Measurements from ENCODE around the gene KRT85. TPM values are rescaled to one million over a fixed set of nuclear protein-coding genes. Genes with fewer than 3 reads are reported as not detected.

The KRT85 gene
- total and polyA plus RNA-seq, 2 experiments from 2014 or later: 0.12 TPM; not detected in 1

GRCh38 chr12:52335598-52336262 lies 31.6 kb downstream of the KRT85 start:
- DNase-seq (ENCODE audit: low read depth in 1 of 2, low spot score in 1 of 2): no peak

GRCh38 chr12:52334185-52334584 lies 33.1 kb downstream of the KRT85 start:
- H3K4me3 ChIP-seq: no peak overlapping the region
- no peaks in the 10 kb centered on the region for H3K9me3 ChIP-seq (ENCODE audit: low read depth)
- H3K4me1 ChIP-seq (ENCODE audit: low read depth): no peaks in the 10 kb centered on the region
- DNase-seq (ENCODE audit: low read depth in 1 of 2, low spot score in 1 of 2): no peak
- no peak for TF ChIP-seq CTCF (IDR thresholded peaks at IDR 0.05; ENCODE audit: low read depth, low read length)
- no peaks in the 10 kb centered on the region for H3K36me3 ChIP-seq
- peaks cover 18% of the 10 kb centered on the region for H3K27me3 ChIP-seq
- no peak overlapping the region for H3K27ac ChIP-seq

More at GRCh38 chr12:52335598-52336262, 31.6 kb downstream of the KRT85 start:
- no peak overlapping the region for H3K4me3 ChIP-seq
- TF ChIP-seq CTCF (IDR thresholded peaks at IDR 0.05; ENCODE audit: low read depth, low read length): no peak
- peaks cover 18% of the 10 kb centered on the region for H3K27me3 ChIP-seq
- H3K9me3 ChIP-seq (ENCODE audit: low read depth): no peaks in the 10 kb centered on the region
- no peak overlapping the region for H3K27ac ChIP-seq
- no peaks in the 10 kb centered on the region for H3K4me1 ChIP-seq (ENCODE audit: low read depth)
- no peaks in the 10 kb centered on the region for H3K36me3 ChIP-seq

GRCh38 chr12:52333321-52333720 lies 34.0 kb downstream of the KRT85 start:
- H3K4me3 ChIP-seq: no peak overlapping the region
- no peak for TF ChIP-seq CTCF (IDR thresholded peaks at IDR 0.05; ENCODE audit: low read depth, low read length)

GRCh38 chr12:52332381-52332780 lies 34.9 kb downstream of the KRT85 start:
- DNase-seq (ENCODE audit: low read depth in 1 of 2, low spot score in 1 of 2): no peak
- Histone ChIP-seq H3K4me3 (no peak overlapping the region), H3K4me1 (ENCODE audit: low read depth) (no peaks in the 10 kb centered on the region), H3K9me3 (ENCODE audit: low read depth) (no peaks in the 10 kb centered on the region), H3K36me3 (no peaks in the 10 kb centered on the region), H3K27me3 (peaks cover 24% of the 10 kb centered on the region), H3K27ac (no peak overlapping the region)
- no peak for TF ChIP-seq CTCF (IDR thresholded peaks at IDR 0.05; ENCODE audit: low read depth, low read length)

More at GRCh38 chr12:52333321-52333720, 34.0 kb downstream of the KRT85 start:
- Histone ChIP-seq H3K9me3 (ENCODE audit: low read depth) (no peaks in the 10 kb centered on the region), H3K4me1 (ENCODE audit: low read depth) (no peaks in the 10 kb centered on the region), H3K27me3 (peaks cover 15% of the 10 kb centered on the region), H3K27ac (no peak overlapping the region), H3K36me3 (no peaks in the 10 kb centered on the region)
- DNase-seq (ENCODE audit: low read depth in 1 of 2, low spot score in 1 of 2): no peak

GRCh38 chr12:52331833-52332232 lies 35.4 kb downstream of the KRT85 start:
- TF ChIP-seq CTCF (IDR thresholded peaks at IDR 0.05; ENCODE audit: low read depth, low read length): no peak
- DNase-seq (ENCODE audit: low read depth in 1 of 2, low spot score in 1 of 2): no peak

More at GRCh38 chr12:52331833-52332232, 35.4 kb downstream of the KRT85 start:
- Histone ChIP-seq H3K27ac (no peak overlapping the region), H3K4me1 (ENCODE audit: low read depth) (no peaks in the 10 kb centered on the region), H3K9me3 (ENCODE audit: low read depth) (no peaks in the 10 kb centered on the region), H3K36me3 (no peaks in the 10 kb centered on the region), H3K4me3 (no peak overlapping the region), H3K27me3 (peaks cover 27% of the 10 kb centered on the region)
